NCI-H2029 treated with DMSO at 0.1 percent for 48 hours (cell line): ENCODE data around the gene TTLL11.
"Not testable (repeated sequence)": the region's sequence is repeated elsewhere in the genome, so short reads cannot be mapped to it uniquely, and the experiment has no call there.

Experiments
- DNase-seq: peaks from one replicate; lab custom pipeline; 2025; lab: John Stamatoyannopoulos, UW

Gene TTLL11

DNA sequence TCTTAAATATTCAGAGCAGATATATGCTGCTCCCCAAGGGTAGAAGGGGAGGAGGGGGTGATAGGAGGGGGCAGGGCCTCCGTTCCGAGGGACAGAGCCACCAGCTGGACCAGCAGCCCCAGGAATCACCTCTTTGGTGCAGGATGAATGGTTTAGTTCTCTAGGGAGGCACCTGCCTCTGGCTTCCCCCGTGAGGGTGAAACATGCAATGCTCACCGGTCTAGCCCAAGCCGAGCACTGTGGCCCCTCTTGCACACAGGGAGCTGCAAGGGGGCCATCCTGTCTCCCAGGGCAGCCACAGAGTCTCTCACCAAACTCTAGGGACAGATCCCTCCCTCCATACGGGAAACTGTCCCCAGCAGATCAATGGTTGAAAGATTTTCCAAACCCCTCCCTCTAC, 278.0 kb downstream of the TTLL11 start:
- DNase-seq = no peak

DNA sequence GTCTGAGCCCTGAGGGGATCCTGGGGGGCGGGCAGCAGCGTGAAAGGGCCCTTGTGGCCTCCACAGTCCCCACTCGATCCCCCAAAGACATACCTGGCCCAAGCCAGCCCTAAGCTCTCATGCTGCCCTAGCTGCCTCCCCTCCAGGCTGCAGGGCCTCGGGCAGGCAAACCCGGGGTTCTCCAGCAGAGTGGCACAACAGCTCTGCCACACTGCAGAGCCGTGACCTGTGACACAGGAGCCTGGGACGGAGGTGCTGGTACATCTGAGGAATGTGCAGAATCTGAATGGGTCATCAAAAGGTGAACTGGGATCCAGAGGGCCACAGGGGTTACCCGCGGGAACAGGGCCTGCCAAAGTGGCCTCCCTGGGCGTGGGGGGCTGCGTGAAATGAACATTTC, 278.5 kb downstream of the TTLL11 start:
- DNase-seq = no peak

DNA sequence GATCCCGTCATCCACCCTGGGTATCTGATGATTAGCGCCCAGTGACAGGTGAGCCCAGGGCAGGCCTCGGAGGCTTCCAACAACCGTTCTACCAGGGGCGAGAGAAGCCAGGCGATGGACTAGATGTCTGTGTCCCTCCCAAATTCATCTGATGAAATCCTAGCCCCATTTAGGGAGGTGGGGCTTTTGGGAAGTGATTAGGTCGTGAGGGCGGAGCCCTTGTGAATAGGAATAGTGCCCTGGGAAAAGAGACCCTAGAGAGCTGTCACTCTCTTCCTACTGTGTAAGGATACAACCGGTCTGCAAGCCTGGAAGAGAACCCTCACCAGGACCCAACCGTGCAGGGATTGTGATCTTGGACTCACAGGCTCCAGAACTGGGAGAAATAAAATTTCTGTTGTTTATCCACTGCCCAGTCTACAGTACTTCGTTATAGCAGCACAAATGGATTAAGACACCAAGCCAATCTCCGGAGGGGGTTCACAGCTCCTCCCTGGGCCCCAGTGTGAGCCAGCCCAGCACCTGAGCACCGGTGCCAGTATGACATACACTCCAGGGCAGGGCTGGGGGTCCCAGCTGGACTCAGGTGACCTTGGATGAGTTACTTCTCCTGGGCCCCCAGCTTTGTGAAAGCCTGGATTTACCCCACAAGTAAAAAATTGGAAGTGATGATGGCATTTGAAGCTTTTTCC, 279.4 kb downstream of the TTLL11 start:
- no peak for DNase-seq

DNA sequence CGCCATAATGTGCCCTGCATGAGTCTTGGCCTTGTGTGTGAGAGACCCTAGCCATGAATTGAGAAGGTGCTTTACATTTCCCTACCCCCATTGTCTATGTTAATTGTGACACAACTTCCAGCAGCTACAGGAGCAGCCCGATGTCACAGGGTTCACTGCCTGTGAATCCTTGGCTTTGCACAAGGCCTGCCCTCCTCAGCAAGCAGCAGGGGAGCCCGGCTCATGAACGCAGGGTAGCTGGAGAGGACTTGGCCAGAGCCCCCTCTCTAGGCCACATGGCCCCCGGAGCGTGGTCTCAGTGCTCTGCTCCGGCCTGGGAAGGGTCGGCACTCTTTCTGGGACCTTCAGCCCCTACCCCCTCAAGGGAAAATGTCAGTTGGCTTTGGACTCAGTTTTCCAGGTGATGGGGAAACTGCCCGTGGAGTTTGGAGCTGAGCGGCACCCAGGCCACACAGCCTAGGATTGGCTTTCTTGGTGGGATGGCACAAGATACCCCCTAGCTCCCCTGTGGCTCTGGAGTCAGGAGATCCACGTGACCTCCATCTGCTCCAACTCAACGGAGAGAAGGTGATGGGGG, 280.9 kb downstream of the TTLL11 start:
- no peak for DNase-seq

DNA sequence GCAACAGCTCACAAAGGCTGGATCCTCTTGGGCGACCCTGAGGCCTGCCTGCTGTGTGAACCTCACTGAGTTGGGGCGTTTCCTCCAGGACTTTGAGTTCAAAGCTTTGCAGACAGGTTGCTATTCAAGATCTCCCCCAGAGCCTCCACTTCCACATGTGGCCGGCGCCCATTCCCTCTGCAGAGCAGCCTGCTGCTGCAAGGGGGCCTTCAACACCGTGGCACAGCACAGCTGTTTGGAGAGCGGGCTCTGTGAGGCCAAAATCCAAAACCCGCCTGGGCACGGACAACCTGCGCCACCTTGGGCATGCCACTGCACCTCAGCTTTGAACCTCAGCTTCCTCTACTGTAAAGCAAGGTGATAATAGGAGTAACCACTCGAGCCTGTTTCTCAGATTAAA, 281.4 kb downstream of the TTLL11 start:
- DNase-seq = no peak

DNA sequence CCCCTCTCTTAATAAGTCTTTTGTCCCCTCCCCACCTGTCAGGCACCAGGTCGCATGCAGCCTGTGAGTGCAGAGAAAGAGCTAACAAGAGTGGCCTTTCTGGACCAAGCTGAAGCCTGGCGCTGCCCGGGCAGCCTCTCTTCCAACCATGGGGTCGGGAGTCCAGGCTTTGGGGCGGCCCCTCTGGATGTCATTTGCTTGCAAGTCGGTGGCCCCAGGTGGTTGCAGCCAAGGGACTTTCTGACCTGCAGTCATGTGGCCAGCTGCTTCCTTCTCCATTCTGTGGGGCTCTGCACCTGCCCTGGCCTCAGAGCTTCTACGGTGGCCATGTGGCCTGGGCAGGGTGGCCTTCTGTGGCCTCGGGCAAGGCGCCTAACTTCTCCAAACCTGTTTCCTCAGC, 282.0 kb downstream of the TTLL11 start:
- DNase-seq = no peak

DNA sequence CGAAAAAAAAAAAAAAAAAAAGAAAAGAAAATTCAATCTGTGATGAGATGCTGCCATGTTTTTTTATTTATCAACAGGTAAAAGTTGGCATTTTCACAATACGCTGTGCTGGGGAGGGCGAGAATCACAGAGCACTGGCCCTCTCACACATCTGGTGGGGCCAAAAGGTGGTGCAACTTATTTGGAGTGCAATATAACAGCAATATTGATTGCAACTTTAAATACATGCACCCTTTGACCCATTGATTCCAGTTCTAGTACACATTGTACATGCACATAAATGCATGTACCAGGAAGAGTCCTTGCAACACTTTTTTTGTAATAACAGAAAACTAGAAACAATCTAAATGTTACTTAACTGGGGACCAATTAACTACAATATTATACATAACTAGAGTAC, 282.6 kb downstream of the TTLL11 start:
- DNase-seq = no peak

DNA sequence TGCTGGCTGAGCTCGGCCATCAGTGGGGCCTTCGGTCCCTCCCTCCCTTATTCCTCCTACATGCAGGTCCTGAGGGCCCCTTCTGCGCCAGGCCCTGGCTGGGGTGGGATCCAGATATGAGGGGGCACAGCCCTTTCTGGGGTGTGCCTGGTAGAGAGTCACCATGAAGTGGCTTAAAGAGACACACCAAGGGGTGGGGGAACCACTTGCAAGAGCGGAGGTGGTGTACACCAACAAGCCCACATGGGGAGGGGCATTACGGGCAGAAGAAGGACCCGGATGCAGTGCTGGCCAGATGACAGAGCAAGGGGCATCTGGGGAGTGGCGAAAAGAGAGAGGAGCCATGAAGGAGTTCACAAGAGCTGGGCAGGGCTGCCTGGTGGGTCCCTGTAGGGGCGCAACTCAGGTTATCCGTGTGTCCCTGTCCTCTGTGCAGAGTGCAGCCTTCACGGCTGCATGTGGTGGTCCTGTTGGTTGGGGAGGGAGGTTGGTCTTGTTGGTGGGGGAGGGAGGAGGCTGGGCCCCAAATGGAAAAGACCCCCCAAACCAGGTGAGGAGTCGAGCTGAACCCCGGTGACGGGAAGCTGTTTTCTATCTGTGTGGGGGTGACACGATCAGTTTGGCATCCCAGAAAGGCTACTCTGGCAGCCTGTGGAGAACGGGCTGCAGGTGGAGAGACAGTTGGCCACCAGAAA, 283.6 kb downstream of the TTLL11 start:
- DNase-seq = no peak

DNA sequence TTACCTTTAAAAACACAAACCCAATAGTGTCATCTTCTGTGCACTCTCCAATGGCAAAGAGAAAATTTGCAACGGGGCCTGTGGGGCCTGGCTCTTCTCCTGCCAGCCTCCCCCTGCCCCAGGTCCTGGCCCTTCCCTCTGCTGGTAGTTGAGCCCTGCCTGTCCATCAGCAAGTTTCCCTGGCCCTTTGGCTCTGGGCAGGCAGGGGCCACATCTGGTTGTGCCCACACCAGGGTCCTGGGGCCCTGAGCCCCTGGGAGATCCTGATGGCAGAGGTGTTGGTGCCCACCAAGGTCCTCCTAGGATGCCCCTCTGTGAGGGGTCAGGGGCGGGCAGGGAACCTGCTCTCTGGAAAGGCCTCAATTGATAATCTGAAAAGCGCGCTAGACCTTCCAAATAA, 284.3 kb downstream of the TTLL11 start:
- no peak for DNase-seq

DNA sequence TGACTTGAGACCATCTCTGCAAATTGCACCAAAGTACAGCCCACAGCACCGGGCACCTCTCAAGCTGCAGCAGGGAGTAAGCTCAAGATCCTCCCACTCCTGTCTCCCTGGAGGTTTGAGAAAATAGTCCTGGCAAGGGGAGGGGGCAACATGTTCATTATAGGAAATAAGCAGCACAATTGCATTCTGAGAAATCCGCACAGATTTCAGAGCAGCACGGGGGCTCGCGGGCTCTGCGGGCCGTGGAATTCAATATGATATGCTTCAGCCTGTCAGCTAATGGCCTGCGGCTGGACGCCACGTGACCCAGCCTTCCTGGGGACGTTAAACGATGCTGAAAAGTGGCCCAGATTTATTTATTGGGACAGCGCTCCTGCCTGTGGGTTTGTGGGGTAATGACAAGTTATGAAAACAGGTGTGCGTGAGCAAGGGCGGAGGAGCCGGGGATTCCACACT, 285.3 kb downstream of the TTLL11 start:
- DNase-seq = no peak

DNA sequence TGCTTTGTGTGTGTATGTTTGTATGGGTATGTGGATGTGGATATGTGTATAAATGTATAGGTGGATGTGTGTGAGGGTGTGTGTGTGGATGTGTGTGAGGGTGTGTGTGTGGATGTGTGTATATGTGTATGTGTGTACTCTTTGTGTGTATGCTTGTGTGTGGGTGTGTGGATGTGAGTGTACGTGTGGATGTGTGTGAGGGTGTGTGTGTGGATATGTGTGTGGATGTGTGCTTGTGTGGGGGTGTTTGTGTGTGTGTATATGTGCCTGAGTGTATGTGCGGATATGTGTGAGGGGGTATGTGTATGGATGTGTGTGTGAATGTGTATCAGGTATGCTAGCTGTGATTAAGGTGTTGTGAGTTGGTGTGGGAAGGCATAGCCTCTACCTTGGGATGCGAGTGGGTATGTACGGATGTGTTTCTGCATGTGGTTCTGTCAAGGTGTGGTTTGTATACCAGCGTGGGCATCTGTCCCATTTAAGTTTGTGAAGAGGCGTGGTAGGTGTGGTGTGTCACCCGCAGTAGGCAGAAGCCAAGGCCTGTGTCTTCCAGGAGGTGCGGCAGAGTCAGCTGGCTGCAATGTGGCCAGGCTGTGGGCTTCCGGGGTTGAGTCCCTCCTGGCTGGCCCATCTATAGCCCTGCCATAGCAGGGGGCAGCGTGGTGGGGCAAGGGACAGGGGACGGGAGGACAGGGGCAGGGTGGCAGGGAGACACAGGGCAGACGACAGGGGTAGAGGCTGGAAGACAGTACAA, 285.9 kb downstream of the TTLL11 start:
- DNase-seq = no peak

DNA sequence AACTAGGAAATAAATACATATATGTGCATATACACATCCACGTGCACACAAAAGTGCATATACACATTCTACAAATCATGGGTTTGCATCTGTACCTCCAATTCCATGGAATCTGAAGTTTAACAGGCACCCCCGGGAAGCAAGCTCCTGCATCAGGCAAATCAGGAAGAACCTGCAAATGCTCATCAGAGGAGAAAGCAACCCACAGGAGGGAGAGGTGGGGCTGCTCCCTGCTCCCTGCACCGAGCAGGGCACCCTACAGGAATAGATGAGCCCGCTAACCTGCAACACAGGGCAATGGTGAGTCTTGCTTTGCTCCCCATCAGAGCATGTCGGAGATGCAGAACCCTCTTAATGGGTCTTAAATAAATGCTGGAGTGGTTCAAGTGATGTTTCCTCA, 290.4 kb downstream of the TTLL11 start:
- no peak for DNase-seq

DNA sequence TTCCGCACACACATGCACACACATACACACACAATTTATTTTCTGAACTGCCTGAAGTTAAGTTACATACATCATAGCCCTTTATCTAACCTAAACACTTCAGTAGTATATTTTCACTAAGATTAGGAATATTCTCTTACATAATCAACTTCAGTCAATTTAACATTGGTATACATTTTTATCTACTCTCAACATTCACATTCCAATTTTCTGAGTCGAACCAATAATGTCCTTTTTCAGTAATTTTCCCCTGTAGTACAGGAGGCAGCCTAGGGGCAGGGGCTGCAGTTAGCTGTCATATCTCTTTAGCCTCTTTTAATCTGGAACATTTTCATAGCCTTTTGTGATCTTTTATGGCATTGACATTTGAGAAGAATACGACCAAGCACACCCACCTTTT, 291.5 kb downstream of the TTLL11 start:
- no peak for DNase-seq

DNA sequence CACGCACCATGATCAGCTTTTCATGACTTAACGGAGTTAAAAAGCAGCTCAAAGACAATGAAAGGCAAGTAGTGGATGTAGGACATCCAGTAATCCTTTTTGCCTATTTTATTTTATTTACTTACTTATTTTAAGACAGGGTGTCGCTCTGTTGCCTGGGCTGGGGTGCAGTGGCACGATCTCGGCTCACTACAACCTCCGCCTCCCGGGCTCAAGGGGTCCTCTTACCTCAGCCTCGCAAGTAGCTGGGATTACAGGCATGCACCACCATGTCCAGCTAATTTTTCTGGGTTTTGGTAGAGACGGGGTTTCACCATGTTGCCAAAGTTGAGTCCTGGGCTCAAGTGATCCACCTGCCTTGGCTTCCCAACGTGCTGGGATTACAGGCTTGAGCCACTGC, 292.7 kb downstream of the TTLL11 start:
- no peak for DNase-seq

DNA sequence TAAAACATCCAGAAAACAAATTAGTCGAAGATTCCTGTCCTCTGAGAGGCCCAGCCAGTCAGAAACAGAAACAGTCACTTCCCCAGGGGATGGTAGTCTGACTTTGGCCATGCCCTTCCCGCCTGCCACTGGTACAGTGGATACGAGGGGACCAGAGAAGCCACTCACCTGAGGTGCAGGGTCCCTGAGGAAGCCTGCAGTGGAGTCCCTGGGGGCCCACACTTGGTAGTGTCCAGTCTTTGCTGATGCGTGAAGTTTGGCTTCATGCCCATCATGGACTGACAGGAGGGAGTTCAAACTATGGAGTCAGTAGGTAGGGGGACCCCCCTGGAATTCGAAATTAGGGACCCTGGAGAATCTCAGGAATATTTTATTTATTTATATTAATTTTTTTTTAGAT, 294.2 kb downstream of the TTLL11 start:
- no peak for DNase-seq

DNA sequence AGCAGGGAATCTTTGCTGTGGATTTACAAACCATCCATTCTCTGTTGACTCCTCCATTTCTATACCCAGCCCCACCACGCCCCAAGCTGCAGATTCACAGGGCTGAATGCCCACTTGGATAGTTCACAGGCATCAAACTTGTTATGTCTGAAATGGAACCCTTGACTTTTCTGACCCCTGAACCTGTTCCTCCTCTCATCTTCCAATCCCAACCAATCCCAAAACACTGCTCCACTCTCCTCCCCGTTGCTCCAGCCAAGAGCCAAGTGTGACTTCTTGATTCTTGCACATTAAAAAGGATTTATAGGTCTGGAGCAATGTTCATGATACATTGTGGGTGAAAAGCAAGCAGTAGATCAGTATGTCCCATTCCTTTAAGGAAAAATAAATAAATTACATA, 296.0 kb downstream of the TTLL11 start:
- no peak for DNase-seq

DNA sequence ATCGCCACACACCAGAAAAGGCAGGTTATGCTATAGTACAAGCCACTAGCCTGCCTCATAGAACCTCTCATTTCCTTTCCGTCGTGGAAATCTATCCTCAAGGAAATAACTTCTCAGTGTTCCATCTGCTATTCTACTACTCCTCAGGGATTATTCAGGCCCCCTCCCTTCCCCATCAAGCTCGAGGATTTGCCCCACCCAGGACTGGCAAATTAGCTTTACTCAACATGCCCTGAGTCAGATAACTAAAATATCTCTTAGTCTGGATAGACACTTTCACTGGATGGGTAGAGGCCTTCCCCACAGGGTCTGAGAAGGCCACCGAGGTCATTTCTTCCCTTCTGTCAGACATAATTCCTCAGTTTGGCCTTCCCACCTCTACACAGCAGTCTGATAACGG, 298.8 kb downstream of the TTLL11 start:
- not testable (repeated sequence) for DNase-seq

DNA sequence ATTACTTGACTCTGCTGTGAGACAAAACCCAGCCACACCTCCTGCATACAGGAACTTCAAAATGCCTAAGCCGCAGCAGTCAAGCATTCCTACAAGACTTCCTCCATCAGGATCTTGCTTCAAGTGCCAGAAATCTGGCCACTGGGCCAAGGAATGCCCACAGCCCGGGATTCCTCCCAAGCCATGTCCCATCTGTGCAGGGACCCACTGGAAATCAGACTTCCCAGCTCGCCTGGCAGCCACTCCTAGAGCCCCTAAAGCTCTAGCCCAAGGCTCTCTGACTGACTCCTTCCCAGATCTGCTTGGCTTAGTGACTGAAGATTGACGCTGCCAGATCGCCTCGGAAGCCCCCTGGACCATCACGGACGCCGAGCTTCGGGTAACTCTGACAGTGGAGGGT, 300.6 kb downstream of the TTLL11 start:
- not testable (repeated sequence) for DNase-seq

DNA sequence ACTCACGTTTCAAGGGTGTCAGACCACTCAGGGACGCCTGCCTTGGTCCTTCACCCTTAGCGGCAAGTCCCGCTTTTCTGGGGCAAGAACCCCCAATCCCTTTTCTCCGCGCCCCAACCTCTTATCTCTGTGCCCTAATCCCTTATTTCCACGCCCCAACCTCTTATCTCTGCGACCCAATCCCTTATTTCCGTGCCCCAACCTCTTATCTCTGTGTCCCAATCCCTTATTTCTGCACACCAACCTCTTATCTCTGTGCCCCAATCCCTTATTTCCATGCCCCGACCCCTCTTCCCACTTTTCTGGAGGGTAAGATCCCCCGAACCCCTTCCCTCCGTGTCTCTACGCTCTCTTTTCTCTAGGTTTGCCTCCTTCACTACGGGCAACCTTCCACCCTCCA, 302.3 kb downstream of the TTLL11 start:
- DNase-seq = no peak

DNA sequence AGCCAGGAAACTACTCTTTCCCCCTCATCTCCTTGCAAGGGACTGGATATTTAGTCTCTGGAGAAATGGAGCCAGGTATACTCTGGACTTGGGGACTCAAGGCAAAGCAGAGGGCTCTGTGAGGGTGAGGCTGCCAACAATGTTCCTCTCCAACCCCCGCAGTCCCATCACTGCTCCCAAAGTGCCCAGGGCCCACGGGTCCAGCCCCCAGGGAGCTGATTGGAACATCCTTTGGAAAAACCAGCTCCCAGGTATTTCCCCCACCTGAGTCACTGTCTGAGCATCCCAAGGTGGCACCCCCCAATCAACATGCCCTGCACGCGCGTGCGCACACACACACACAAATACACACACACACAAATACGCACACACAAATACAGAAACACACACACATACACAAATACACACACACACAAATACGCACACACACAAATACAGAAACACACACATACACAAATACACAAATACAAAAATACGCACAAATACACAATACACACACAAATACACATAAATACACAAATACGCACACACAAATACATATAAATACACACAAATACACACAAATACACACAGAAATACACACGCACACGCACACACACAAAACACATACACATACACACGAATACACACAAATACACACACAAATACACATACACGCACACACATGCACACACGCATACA, 304.3 kb downstream of the TTLL11 start:
- no peak for DNase-seq

DNA sequence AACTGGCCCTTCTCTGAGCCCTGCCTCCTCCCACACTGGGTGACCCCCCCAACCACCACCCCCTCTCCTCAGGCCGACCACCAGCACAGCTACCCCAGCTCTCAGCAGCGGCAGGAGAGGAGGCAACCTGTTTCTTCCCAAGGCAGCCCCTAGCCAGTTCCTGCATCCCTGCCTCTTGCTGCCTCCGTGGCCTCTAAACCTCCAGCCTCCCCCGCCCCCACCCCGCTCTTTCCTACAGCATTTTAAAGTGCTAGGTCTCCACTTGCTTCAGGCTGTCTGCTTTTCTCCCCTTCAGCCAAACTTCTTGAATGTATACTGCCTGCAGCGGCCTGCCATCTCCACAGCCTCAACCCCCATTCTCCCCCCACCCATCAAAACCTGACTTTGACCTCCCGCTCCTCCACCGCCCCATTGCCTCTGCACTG, 306.1 kb downstream of the TTLL11 start:
- no peak for DNase-seq

DNA sequence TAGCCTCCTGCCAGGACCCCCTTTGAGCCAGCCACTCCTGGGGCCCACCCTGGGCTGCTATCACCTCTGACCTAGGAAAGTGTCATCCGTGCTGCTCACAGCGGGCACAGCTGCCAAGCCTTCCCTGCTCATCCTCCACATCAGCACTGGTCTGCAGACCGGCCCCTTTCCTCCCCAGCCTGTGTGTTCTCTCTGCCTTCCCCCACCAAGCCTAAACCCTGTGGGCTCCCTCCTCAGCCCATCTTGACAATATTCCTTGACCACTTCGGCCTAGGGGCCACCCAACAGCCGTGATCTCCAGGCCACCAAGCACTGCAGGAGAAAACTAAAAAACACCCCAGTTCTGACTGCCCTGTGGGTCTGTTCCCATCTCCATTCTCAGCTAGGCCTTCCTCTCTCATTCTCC, 306.6 kb downstream of the TTLL11 start:
- no peak for DNase-seq
